K562 (cell line): ENCODE measurements around the gene SLC8A1. TPM values are rescaled to one million over a fixed set of nuclear protein-coding genes. Genes with fewer than 3 reads are reported as not detected.

Source experiments
- ATAC-seq: fragments of 200-7000 bp; cut with Tn5 transposase; 3 replicates; pipeline ENCODE4 v1.9.1; 2020; ENCODE audit warnings: moderate library complexity
- BruUV-seq: library from RNA; stranded (reverse); fragments of 400-500 nt; replicated peaks from 2 replicates; lab custom pipeline; 2021; lab: Mats Ljungman, UMichigan
- CTCF ChIA-PET: fragments of 300-600 bp; formaldehyde crosslinking; extraction: SDS; loops from one replicate; lab custom pipeline; 2021; ENCODE audit warnings: low intra/inter-chr PET ratio; lab: Yijun Ruan, JAX
- POLR2A ChIA-PET: fragments of 300-600, 350-650 bp; sonication (Branson Sonifier 250); formaldehyde crosslinking; extraction: SDS; loops from one replicate; lab custom pipeline; 2021; ENCODE audit warnings: antibody characterized with exemption, inconsistent platforms; lab: Yijun Ruan, JAX
- DNase-seq, 4 experiments: peaks; one replicate each; pipeline versions ENCODE4 v3.0.0 to v3.0.0-alpha.2; 2011 to 2018; ENCODE audit warnings: low spot score in 3 of 4, mixed read lengths in 3 of 4; ENCODE audit errors: extremely low read depth in 1 of 4
- FAIRE-seq: peaks from 2 replicates; lab custom pipeline; 2011; peaks lifted over from hg19 to GRCh38; lab: Jason Lieb, UNC
- H2AFZ ChIP-seq: 2 replicates; pipeline ENCODE4 v1.6.0; 2011; ENCODE audit warnings: low read depth, low read length, control low read depth, inconsistent platforms
- H3K27ac ChIP-seq: fragments of 200-600 bp; 3 replicates; pipeline ENCODE4 v1.8.0; 2011; ENCODE audit warnings: low read depth, mild to moderate bottlenecking, control low read depth, inconsistent platforms, low read length, moderate library complexity, mixed read lengths; ENCODE audit errors: extremely low read depth
- H3K27me3 ChIP-seq, 2 experiments: fragments of 300-600 bp in 1 of 2; 2 replicates in 1 of 2; 3 replicates in 1 of 2; pipeline versions ENCODE4 v1.6.0 to v1.8.0; 2011; ENCODE audit warnings: inconsistent platforms in 2 of 2, low read length in 2 of 2, mild to moderate bottlenecking in 1 of 2, mixed read lengths in 1 of 2, moderate library complexity in 1 of 2; ENCODE audit not compliant: control insufficient read depth in 2 of 2, insufficient read depth in 2 of 2
- H3K36me3 ChIP-seq: fragments of 300-600 bp; 3 replicates; pipeline ENCODE4 v1.8.0; 2011; ENCODE audit warnings: mild to moderate bottlenecking, low read length, inconsistent platforms; ENCODE audit not compliant: control insufficient read depth, insufficient read depth
- H3K4me1 ChIP-seq, 2 experiments: fragments of 200-600 bp in 1 of 2; replicated peaks in 1 of 2; 2 replicates in 1 of 2; 3 replicates in 1 of 2; pipeline versions ENCODE4 v1.5.1 to v1.8.0; 2011; ENCODE audit warnings: inconsistent platforms in 2 of 2, low read length in 2 of 2, mild to moderate bottlenecking in 1 of 2, mixed read lengths in 1 of 2, moderate library complexity in 1 of 2; ENCODE audit not compliant: control insufficient read depth in 2 of 2, insufficient read depth in 2 of 2
- H3K4me2 ChIP-seq: 2 replicates; pipeline ENCODE4 v1.6.1; 2011; ENCODE audit warnings: low read length, control low read depth, inconsistent platforms, mixed read lengths; ENCODE audit not compliant: insufficient read depth
- H3K4me3 ChIP-seq: fragments of 200-600 bp; sonication (generic), shearing (Covaris generic); 2 replicates; pipeline ENCODE4 v1.5.1; 2016; ENCODE audit warnings: control low read depth, inconsistent platforms
- H3K79me2 ChIP-seq: fragments of 200-600 bp; 3 replicates; pipeline ENCODE4 v1.8.0; 2011; ENCODE audit warnings: low read length, inconsistent platforms; ENCODE audit not compliant: control insufficient read depth, insufficient read depth
- H3K9ac ChIP-seq, 2 experiments: 2 replicates each; pipeline versions ENCODE4 v1.6.0 to v1.6.1; 2011; ENCODE audit warnings: low read depth in 2 of 2, low read length in 2 of 2, control low read depth in 1 of 2, inconsistent platforms in 1 of 2, mild to moderate bottlenecking in 1 of 2, mixed read lengths in 1 of 2; ENCODE audit not compliant: insufficient read depth in 1 of 2
- H3K9me1 ChIP-seq: one replicate; pipeline ENCODE4 v1.6.0; 2011; ENCODE audit warnings: inconsistent platforms, mild to moderate bottlenecking, low read length, moderate library complexity; ENCODE audit not compliant: control insufficient read depth, insufficient read depth
- H3K9me3 ChIP-seq: replicated peaks from 2 replicates; pipeline ENCODE4 v1.5.1; 2011; ENCODE audit warnings: low read depth, low read length, inconsistent platforms; ENCODE audit not compliant: control insufficient read depth, insufficient read depth
- H4K20me1 ChIP-seq: replicated peaks from 2 replicates; pipeline ENCODE4 v1.6.1; 2011; ENCODE audit warnings: low read length, inconsistent platforms, mixed read lengths; ENCODE audit not compliant: control insufficient read depth, insufficient read depth
- CBFA2T2 ChIP-seq: fragments of 450-650 bp; conservative IDR thresholded peaks from 2 replicates; pipeline ENCODE4 v1.6.1; 2017; ENCODE audit warnings: mild to moderate bottlenecking
- NR3C1 ChIP-seq: sonication (generic); formaldehyde crosslinking; IDR thresholded peaks from 2 replicates; pipeline ENCODE4 v1.8.1; 2022; ENCODE audit warnings: missing genetic modification reagents
- RAD21 ChIP-seq, 2 experiments: fragments of 250-450 bp in 1 of 2; fragments of 450-650 bp in 1 of 2; sonication (Bioruptor Pico) in 1 of 2; formaldehyde crosslinking in 1 of 2; IDR thresholded peaks in 1 of 2; conservative IDR thresholded peaks in 1 of 2; 2 replicates each; pipeline versions ENCODE4 v1.4.0 to v1.8.0; 2020 to 2022; ENCODE audit warnings: mild to moderate bottlenecking in 2 of 2, moderate library complexity in 1 of 2
- SRSF9 ChIP-seq: fragments of 200-400 bp; formaldehyde crosslinking; IDR thresholded peaks from 2 replicates; pipeline ENCODE4 v1.6.1; 2017; ENCODE audit warnings: low read depth, low read length, borderline replicate concordance
- U2AF1 ChIP-seq: fragments of 200-400 bp; formaldehyde crosslinking; optimal IDR thresholded peaks from 2 replicates; pipeline ENCODE3; 2017; ENCODE audit warnings: mild to moderate bottlenecking, low read depth, low read length, moderate library complexity
- ZKSCAN8 ChIP-seq: fragments of 200-800 bp; sonication (Bioruptor generic); IDR thresholded peaks from 2 replicates; pipeline ENCODE4 v1.6.1; 2016; ENCODE audit warnings: missing genetic modification characterization, missing compliant biosample characterization
- WGBS: fragments of 100-300 bp; shearing (Covaris generic); methylation state at CpG from one replicate; pipeline ENCODE4 v1.1.6; 2016; ENCODE audit warnings: low coverage, mixed read lengths; ENCODE audit not compliant: insufficient coverage; ENCODE audit errors: missing lambda C conversion rate; 5-methylcytosine and 5-hydroxymethylcytosine counted together
- in situ Hi-C: fragments of 300-500 bp; cut with MboI; formaldehyde crosslinking; loops from 4 replicates; pipeline ENCODE4 v1.15.0; 2018; ENCODE audit warnings: inconsistent platforms, mixed read lengths
- intact Hi-C: fragments of 100-400 bp; cut with micrococcal nuclease; formaldehyde crosslinking; loops from 2 replicates; pipeline ENCODE4 v1.14.2; 2022
- polyA plus RNA-seq, 8 experiments: library from polyadenylated mRNA; depleted of rRNA in 4 of 8; stranded (reverse) in 5 of 8; unstranded in 3 of 8; fragments of >200 nt; fragmentation: Nextera tagmentation in 2 of 8; fragmentation: Illumina TruSeq in 1 of 8; extraction: Ambion mirVana in 2 of 8; extraction: Trizol in 1 of 8; gene quantifications; 2 replicates each; pipeline versions ENCODE4 v1.2.1 to v1.2.3, GENCODE V29; 2011 to 2014; ENCODE audit warnings: inconsistent platforms in 1 of 8, missing spikeins in 1 of 8
- total RNA-seq, 7 experiments: library from RNA; depleted of rRNA in 6 of 7; stranded (reverse); fragments of >200 nt in 6 of 7; fragmentation: Illumina TruSeq in 2 of 7; extraction: Trizol in 2 of 7; gene quantifications; 2 replicates each; pipeline versions ENCODE4 v1.2.1 to v1.2.3, GENCODE V29; 2011 to 2021; ENCODE audit warnings: low replicate concordance in 1 of 7
- TF ChIP-seq, protein P1 (sequence below): fragments of 250-450 bp; sonication (Bioruptor Pico); IDR thresholded peaks from 2 replicates; pipeline ENCODE4 v1.5.0; 2021
- TF ChIP-seq, protein P2 (sequence below): fragments of 450-650 bp; formaldehyde crosslinking; IDR thresholded peaks from 2 replicates; pipeline ENCODE4 v1.4.0; 2022; ENCODE audit warnings: mild to moderate bottlenecking, moderate library complexity
- TF ChIP-seq, protein P3 (sequence below): IDR thresholded peaks from 2 replicates; pipeline ENCODE4 v1.6.1; 2011; ENCODE audit warnings: borderline replicate concordance, low read depth, mild to moderate bottlenecking, moderate library complexity, low read length; ENCODE audit not compliant: insufficient read depth, poor library complexity, severe bottlenecking

The SLC8A1 gene
- total and polyA plus RNA-seq, 9 of the 15 experiments (the other 6 are each of a cell fraction or from before 2014, with no cell fraction given), result not detected

DNA sequence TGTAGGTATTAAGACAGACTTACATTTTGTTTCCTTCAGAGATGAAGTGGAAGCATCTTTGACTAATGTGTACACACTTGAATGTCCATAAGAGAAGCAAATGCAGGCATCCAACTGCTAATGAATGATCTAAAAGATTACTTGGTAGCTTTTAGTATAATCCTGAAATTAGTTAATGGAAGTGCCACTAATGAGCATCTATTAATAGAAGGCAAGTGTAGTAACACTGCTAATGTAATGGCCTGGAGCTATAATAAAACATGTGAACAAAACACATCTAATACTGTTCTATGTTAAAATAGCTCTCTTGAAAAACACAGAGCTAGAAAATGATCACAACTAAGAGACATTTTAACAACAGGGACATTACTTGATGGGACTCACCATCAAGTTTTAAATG lies 225.3 kb downstream of the SLC8A1 start:
- Histone ChIP-seq H3K27ac (no peak overlapping the region), H3K27me3 (no peaks in the 10 kb centered on the region), H4K20me1 (no peaks in the 10 kb centered on the region), H2AFZ (no peak overlapping the region), H3K9ac (no peak overlapping the region), H3K4me3 (no peak overlapping the region), H3K4me1 (no peaks in the 10 kb centered on the region), H3K36me3 (no peaks in the 10 kb centered on the region), H3K9me3 (no peaks in the 10 kb centered on the region), H3K4me2 (no peak overlapping the region), H3K79me2 (no peaks in the 10 kb centered on the region), H3K9me1 (no peaks in the 10 kb centered on the region)
- DNase-seq (no peak), FAIRE-seq (no peak), ATAC-seq (no peak)
- ChIA-PET CTCF (no interaction called here), POLR2A (no interaction called here)
- no peak for TF ChIP-seq SRSF9
- TF ChIP-seq, protein P1, sequence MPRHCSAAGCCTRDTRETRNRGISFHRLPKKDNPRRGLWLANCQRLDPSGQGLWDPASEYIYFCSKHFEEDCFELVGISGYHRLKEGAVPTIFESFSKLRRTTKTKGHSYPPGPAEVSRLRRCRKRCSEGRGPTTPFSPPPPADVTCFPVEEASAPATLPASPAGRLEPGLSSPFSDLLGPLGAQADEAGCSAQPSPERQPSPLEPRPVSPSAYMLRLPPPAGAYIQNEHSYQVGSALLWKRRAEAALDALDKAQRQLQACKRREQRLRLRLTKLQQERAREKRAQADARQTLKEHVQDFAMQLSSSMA (CRISPR knock-in tag), result no peak
- TF ChIP-seq, protein P2, sequence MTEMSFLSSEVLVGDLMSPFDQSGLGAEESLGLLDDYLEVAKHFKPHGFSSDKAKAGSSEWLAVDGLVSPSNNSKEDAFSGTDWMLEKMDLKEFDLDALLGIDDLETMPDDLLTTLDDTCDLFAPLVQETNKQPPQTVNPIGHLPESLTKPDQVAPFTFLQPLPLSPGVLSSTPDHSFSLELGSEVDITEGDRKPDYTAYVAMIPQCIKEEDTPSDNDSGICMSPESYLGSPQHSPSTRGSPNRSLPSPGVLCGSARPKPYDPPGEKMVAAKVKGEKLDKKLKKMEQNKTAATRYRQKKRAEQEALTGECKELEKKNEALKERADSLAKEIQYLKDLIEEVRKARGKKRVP, result no peak
- in situ Hi-C loops, result no loop called here
- intact Hi-C loops, result no loop called here
- BruUV-seq, result no TSS peak

DNA sequence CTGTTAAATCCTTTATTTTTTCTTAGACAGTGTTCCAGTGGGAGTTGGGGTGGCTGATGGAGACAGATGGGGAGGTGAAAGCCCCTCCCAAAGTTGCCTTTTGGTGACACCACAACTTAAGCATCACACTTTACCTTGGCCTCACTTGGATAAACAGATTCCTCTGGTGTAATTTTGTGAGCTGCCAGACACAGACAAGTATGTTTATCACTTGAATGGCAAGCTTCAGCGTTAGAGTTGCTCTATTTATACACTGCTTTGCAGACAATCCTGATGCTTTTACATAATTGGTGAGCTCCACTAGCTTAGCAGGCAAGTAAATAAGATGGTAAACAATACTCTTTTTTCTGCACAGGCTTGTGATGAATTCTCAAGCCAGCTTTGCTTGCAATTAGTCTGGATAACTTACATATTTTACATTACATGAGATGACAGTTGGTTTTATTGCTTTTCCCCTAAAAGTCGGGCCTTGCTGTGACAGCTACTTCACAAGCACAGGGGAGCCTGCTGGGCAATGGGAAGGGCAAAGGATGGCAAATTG lies 226.2 kb downstream of the SLC8A1 start:
- Histone ChIP-seq H4K20me1 (no peaks in the 10 kb centered on the region), H3K27ac (no peak overlapping the region), H2AFZ (no peak overlapping the region), H3K36me3 (no peaks in the 10 kb centered on the region), H3K4me1 (no peaks in the 10 kb centered on the region), H3K79me2 (no peaks in the 10 kb centered on the region), H3K9me3 (no peaks in the 10 kb centered on the region), H3K9ac (no peak overlapping the region), H3K27me3 (no peaks in the 10 kb centered on the region), H3K9me1 (no peaks in the 10 kb centered on the region), H3K4me2 (no peak overlapping the region), H3K4me3 (no peak overlapping the region)
- POLR2A ChIA-PET, result no interaction called here
- FAIRE-seq (no peak), ATAC-seq (no peak), DNase-seq (no peak)
- TF ChIP-seq CBFA2T2 (no peak), ZKSCAN8 (no peak), RAD21 (CRISPR knock-in tag; conservative IDR thresholded peaks at IDR 0.05 in 1 of 2, IDR thresholded peaks at IDR 0.05 in 1 of 2) (no peak), U2AF1 (no peak), NR3C1 (CRISPR knock-in tag) (no peak)
- TF ChIP-seq, protein P3, sequence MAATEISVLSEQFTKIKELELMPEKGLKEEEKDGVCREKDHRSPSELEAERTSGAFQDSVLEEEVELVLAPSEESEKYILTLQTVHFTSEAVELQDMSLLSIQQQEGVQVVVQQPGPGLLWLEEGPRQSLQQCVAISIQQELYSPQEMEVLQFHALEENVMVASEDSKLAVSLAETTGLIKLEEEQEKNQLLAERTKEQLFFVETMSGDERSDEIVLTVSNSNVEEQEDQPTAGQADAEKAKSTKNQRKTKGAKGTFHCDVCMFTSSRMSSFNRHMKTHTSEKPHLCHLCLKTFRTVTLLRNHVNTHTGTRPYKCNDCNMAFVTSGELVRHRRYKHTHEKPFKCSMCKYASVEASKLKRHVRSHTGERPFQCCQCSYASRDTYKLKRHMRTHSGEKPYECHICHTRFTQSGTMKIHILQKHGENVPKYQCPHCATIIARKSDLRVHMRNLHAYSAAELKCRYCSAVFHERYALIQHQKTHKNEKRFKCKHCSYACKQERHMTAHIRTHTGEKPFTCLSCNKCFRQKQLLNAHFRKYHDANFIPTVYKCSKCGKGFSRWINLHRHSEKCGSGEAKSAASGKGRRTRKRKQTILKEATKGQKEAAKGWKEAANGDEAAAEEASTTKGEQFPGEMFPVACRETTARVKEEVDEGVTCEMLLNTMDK, result no peak
- in situ Hi-C loops, result no loop called here
- intact Hi-C loops, result no loop called here
- no TSS peak for BruUV-seq
- CTCF ChIA-PET, result no interaction called here
- WGBS, result 0% methylated on average over 2 of the region's 2 CpGs
